DMS 273 (cell line): ENCODE results near the gene ARL5A.
A peak's percentile ranks its signal among the peaks of the same experiment; 100 is the strongest.

ENCODE experiments used
- DNase-seq: peaks from one replicate; lab custom pipeline; 2025; ENCODE audit not compliant: unreplicated experiment; lab: John Stamatoyannopoulos, UW

Gene ARL5A

DNA sequence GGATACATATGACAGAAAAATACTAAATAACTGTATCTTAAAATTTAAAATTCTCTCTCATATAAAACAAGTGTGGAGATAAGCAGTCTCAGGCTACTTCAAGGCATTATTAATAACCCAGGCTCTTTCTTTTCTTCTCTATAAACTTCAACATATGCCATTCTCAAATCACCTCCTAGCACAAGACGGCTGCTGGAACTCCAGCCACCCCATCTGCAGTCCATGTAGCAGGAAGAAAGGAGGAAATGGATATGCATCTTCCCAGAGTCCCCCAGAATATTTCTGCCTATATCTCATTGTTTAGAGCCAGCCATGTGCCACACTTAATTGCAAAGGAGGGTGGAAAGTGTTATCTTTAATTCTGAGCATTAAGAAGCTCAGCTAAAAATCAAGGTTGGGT is 58.6 kb downstream of the ARL5A start:
- no peak for DNase-seq

DNA sequence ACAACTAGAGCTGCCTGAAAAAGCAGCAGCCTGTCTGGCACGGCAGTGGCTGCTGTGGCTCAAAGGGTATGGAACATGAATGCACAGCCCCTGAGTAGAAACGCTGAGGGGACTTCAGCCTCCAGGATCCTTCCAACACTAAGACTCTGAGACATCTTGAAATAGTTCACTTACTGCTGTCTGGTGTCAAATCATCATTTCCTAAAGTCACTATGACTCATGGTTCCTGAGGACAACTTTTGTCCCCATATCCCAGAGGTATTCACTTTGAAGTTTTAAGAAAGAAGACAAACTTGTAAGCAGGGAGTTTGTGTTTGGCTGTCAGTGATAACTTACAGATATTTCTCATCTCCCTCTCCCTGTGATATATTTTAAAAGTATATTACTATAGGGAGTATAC is 60.7 kb downstream of the ARL5A start:
- DNase-seq, result no peak

DNA sequence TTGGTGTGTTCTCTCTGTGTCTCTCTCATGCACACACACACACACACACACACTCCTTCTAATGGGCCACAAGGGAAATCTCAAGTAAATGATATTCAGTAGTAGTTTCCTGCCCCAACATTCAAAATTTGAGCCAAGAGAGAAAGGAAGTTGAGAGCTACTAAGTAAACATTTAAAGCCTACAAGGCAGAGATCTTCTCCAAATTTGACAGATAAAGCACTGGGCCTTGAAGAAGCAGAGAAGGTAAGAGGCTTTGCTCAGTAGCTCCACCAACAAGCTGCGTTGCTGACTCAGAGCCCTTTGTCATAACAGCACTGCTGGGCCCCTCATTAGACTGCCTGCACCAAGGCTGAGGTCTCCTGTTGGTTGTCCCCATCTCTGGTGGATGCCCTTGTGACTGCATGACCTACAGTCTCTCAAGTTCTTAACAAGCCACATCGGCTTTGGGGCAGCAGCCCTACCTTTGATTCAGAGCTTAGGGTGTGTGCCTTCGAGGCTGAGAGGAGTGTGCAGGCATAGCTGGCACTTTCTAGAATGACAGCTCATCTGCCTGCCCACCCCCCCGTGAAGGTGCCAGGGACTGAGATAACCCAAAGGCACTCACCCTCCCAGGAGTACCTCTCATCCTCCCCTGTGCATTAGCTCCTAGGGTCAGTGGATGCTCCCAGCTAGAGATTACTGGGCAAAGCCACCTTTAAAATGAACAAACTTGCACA is 61.6 kb downstream of the ARL5A start:
- DNase-seq, result no peak

DNA sequence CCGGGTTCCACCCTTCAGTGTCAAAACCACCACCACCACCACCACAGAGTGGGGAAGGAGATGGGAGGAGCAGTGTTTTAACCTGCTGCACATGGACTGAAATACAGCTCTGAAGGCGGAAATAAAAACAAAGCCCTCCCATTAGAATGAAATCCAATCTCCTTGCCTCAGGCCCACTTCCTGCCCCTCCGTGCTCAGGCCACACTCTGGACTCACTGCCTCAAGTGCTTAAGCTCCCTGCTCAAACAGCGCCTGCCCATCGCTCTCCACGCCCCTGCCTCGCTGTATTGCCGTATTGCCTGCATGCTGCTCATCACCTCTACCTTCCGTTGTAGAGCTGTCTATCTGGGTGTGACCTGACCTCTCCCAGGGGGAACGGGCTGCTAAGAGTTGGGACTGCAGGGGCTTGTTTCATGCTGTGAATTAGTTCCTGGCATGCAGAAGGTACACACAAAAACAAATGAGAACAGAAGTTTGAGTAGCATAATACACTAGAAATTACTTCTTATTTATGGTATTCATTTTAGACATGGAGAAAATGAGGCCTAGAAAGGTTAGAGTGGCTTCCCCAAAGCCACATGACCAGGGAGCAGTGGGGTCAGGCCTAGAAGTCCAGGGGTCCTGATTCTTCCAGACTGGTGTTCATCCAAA is 62.3 kb downstream of the ARL5A start:
- no peak for DNase-seq

DNA sequence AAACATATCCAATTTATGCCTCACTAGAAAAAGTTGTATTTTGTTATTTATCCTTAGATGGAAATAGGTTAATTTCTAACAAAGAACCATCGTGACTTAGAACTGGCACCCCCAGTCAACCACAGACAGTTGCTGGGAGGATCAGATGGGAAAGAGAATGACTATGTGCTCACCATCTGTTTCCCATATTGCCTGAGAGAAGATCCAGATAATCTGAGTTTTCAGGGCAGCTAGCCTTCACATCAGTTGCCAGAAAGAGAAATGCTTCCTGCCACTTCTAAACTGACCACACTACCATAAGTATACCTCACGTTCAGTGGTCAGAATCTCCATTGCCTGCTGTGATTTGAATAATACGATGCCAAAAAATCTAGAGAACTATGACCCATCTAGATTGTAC is 65.5 kb downstream of the ARL5A start:
- DNase-seq, result peak; percentile 83

DNA sequence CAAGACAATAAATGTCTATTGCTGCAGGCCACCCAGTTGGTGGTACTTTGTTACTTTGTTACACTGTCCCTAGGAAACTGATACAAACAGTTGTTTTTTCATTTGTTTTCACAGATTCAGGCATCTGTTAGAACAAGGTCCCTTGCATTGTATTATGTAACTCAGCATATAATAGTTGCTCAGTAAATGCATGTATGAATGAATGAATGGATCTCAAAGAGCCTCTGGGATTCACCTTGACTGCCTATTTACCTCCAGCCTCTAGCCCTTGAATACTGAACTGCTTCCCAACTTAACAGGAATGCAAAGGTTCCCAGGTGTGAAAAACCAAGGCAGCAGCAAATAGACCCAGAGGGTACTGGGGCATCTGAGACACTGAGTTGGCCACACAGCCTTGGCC is 66.5 kb downstream of the ARL5A start:
- DNase-seq, result no peak

DNA sequence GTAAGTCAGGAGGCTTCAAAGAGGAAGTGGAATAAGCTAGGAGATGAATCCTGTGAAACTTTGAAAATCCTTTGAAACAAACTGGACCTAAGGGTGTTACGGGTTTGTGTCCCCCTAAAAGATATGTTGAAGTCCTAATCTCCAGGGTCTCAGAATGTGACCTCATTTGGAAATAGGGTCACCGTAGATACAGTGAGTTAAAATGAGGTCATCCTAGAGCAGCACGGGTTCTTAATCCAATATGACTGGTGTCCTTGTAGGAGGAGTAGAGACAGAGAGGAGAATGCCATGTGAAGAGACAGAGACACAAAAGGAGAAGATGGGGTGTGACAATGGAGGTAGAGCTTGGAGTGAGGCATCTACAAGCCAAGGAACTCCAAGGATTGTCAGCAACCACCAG is 67.0 kb downstream of the ARL5A start:
- no peak for DNase-seq

DNA sequence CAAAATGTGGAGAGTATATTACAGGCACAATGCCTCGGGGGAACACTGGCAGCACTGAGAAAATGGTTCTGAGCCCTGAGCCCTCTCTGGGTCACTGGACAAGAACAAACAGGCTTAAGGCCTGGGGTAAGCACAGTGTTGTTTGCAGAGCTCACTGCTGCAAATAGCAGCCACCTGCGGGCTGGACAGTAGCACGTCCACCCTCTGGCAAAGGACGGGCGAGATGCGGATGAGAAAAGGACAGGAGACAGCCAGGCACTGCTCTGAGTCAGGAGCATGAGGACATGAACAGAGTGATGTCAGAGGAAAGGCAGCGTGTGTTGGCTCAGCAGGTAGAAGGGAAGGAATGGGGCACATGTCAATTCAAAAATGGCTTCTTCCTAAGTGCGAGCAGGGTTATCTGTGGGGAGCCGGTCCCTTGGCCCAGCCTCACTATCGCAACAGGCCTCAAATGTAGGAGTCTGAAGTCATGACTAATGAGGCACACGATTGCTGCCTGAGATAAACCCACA is 68.0 kb downstream of the ARL5A start:
- peak; percentile 16 for DNase-seq

DNA sequence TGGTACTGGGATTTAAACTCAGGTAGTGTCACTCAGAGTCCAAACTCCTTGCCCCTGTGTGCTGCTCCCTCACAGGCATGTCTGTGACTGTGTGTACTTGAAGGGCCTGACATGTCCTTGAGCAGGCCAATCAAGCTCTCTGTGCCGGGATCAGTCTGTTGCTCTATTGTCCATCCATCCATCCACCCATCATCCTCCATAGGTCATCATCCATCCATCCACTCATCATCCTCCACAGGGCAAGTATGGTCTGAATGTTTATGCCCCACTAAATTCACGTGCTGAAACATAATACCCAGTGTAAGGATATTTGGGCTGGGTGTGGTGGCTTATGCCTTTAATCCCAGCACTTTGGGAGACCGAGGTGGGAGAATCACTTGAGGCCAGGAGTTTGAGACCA is 69.5 kb downstream of the ARL5A start:
- DNase-seq, result no peak

DNA sequence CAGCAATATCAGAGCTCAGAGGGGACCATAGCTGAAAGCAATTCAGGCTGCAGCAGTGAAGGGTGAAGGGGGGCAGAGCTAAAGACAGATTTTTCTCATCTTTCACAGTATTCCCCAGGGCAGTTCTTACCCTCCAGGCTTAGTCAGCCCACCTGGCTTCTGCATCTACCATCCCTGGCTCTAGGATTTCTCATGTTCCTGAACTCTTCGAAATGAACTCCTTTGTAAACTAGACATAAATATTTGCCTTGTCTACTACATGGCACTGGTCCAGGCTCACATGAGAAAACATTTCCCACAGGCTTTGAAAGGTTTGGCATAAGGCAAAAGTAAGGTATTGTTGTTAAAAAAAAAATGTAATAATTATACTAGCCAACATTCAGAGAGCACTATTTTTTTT is 70.4 kb downstream of the ARL5A start:
- DNase-seq, result peak; percentile 59

DNA sequence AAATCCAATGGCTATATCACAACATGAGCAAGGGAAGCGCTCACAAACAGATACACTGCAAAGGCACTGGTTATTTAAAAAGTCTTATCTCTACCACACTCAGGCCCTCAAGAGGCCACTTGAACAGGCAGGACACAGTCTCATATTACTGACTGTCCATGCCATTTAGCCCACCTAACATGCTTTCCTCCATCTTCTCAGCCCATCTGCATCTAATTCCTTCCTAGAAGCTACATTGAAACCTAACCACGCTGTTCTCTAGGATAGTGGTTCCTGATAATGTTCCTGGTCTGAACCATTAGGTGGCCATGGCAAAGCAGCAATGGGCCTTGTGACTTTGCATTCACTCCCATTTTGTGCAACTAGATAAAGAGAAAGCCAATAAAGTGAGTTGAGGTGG is 71.4 kb downstream of the ARL5A start:
- no peak for DNase-seq

DNA sequence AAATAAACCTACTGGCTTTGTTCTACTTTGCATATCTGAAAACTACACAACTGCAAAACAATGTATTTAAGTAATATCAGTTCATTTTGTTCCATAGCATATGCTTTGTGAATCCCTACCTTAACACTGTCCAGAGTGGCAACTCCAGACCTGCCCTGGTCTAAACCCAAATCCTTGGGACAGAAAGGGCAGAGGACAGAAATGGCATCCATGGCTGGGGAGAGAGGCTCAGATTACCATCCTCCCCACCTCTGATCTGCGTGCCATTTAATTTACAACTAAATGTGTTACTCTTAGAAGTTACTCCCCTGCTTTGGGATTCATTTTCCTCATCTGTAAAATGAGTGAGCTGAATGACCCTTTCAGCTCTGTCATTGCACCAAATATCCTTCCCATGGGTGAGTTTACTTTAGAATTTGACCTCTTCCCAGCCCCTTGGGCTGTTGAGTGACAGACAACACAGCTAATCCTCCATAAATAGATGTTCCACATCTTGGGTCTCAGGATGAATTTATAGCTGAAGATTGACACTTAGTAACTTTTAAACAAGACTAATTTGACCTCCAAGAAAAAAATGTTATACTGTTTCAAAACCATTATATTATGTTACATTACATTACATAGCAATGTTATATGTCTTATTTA is 73.8 kb downstream of the ARL5A start:
- no peak for DNase-seq

DNA sequence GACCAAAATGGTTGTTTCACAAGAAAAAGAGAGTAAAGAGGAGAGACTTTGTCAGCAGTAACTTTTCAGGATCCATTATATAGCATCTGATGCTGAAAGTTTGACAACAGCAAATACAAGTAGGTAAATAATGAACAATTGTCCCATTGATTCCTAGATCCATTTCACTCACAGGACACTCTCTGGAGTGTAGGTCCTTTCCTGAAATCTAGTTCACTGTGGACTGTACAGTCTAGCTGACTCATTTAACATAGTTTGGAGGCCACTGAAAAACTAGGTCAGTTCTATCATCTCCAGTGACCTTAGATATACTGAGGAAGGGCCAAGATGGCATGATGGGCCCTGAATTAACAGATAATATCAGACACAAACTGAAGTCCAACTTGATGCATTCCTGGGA is 74.7 kb downstream of the ARL5A start:
- no peak for DNase-seq
